Measurements from ENCODE around the gene EHBP1. TPM values are rescaled to one million over a fixed set of nuclear protein-coding genes. Genes with fewer than 3 reads are reported as not detected.

Gene EHBP1
- total and polyA plus RNA-seq, 2 donors (not counting 3 experiments of a cell fraction or from before 2014, with no cell fraction given), result 8.4 to 34.8 TPM

- Histone ChIP-seq H3K9me1 (replicated peaks; ENCODE audit: control insufficient read depth, extremely low read depth, insufficient read depth, low read length) (no peaks in the 10 kb centered on the region), H3K27ac (ENCODE audit: insufficient read depth, low read depth, low read length) (peak overlapping the region; percentile 28), H4K20me1 (replicated peaks; ENCODE audit: control insufficient read depth, extremely low read depth, insufficient read depth, low read length) (no peaks in the 10 kb centered on the region), H2AFZ (ENCODE audit: low read depth, low read length) (no peak overlapping the region), H3K9me3 (replicated peaks; ENCODE audit: control insufficient read depth, insufficient read depth, low read length) (no peaks in the 10 kb centered on the region), H3K9ac (replicated peaks; ENCODE audit: extremely low read depth, insufficient read depth, low read length) (peak overlapping the region; percentile 9), H3K4me1 (ENCODE audit: control insufficient read depth, extremely low read depth, insufficient read depth, low read length) (peaks cover 18% of the 10 kb centered on the region), H3K27me3 (ENCODE audit: control insufficient read depth in 2 of 2, insufficient read depth in 2 of 2, low read length in 2 of 2) (no peaks in the 10 kb centered on the region), H3K79me2 (ENCODE audit: control insufficient read depth, insufficient read depth, low read length) (no peaks in the 10 kb centered on the region), H3K36me3 (ENCODE audit: control insufficient read depth in 2 of 2, extremely low read depth in 1 of 2, insufficient read depth in 2 of 2, low read length in 2 of 2) (no peaks in the 10 kb centered on the region), H3K4me2 (ENCODE audit: insufficient read depth, low read length) (peak overlapping the region; percentile 20), H3K4me3 (replicated peaks in 1 of 3; ENCODE audit: insufficient read depth in 1 of 3, low read depth in 1 of 3, low read length in 3 of 3) (no peak overlapping the region)
- DNase-seq (ENCODE audit: low read depth, low spot score), result peak; percentile 71
- BruUV-seq (replicated peaks), result no TSS peak
- TF ChIP-seq POLR2AphosphoS5 (IDR thresholded peaks at IDR 0.05; ENCODE audit: insufficient read depth, low read depth, low read length) (no peak), EZH2 (IDR thresholded peaks at IDR 0.05; ENCODE audit: borderline replicate concordance, low read depth, low read length, severe bottlenecking) (no peak), GATA2 (IDR thresholded peaks at IDR 0.05; ENCODE audit: insufficient read depth, insufficient read length, low read depth, low read length) (no peak), MAX (IDR thresholded peaks at IDR 0.05; ENCODE audit: insufficient read depth, insufficient read length) (no peak), MYC (IDR thresholded peaks at IDR 0.05; ENCODE audit: low read depth, low read length) (no peak), JUN (IDR thresholded peaks at IDR 0.05; ENCODE audit: borderline replicate concordance, insufficient read depth, insufficient read length, low read depth) (peak; percentile 26), FOS (IDR thresholded peaks at IDR 0.05; ENCODE audit: borderline replicate concordance, insufficient read depth, low read length) (peak; percentile 23)
- TF ChIP-seq, protein P1, sequence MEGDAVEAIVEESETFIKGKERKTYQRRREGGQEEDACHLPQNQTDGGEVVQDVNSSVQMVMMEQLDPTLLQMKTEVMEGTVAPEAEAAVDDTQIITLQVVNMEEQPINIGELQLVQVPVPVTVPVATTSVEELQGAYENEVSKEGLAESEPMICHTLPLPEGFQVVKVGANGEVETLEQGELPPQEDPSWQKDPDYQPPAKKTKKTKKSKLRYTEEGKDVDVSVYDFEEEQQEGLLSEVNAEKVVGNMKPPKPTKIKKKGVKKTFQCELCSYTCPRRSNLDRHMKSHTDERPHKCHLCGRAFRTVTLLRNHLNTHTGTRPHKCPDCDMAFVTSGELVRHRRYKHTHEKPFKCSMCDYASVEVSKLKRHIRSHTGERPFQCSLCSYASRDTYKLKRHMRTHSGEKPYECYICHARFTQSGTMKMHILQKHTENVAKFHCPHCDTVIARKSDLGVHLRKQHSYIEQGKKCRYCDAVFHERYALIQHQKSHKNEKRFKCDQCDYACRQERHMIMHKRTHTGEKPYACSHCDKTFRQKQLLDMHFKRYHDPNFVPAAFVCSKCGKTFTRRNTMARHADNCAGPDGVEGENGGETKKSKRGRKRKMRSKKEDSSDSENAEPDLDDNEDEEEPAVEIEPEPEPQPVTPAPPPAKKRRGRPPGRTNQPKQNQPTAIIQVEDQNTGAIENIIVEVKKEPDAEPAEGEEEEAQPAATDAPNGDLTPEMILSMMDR (IDR thresholded peaks at IDR 0.05; ENCODE audit: extremely low read depth in 1 of 2, insufficient read depth in 1 of 2, low read depth in 1 of 2, low read length in 2 of 2), result no peak
- CTCF ChIA-PET, result interaction anchor here (1.3 kb wide), 1 partner anchor 18 kb away, joined by 3 read pairs; no protein-coding TSS in a partner anchor
- dilution Hi-C loops (cut with MboI; ENCODE audit: extremely low pct_ligation_motif_present, low sequenced_read_pairs), result no loop called here
- POLR2A ChIA-PET, result no interaction called here
- peak; percentile 77 for FAIRE-seq
- intact Hi-C loops (cut with micrococcal nuclease), result no loop called here
Measured at GRCh38 chr2:62826141-62826540, 120.6 kb downstream of the EHBP1 start.
